Subcutaneous abdominal adipose tissue (tissue), 5 donors: Measurements from ENCODE around the gene ASB18.

Experiments used
- H3K27ac ChIP-seq: one replicate; pipeline ENCODE4 v1.7.0; 2013; ENCODE audit warnings: low read depth, mild to moderate bottlenecking, inconsistent platforms, low read length, moderate library complexity
- H3K27me3 ChIP-seq, 5 donors: one replicate each; pipeline ENCODE4 v1.7.0; 2013; ENCODE audit warnings: low read length in 5 of 5, inconsistent platforms in 1 of 5; ENCODE audit not compliant: control insufficient read depth in 5 of 5, insufficient read depth in 4 of 5
- H3K36me3 ChIP-seq, 5 donors: one replicate each; pipeline ENCODE4 v1.7.0; 2013; ENCODE audit warnings: low read length in 5 of 5; ENCODE audit not compliant: control insufficient read depth in 5 of 5, insufficient read depth in 5 of 5
- H3K4me1 ChIP-seq, 5 donors: one replicate each; pipeline ENCODE4 v1.7.0; 2013; ENCODE audit warnings: low read length in 5 of 5, mild to moderate bottlenecking in 3 of 5, moderate library complexity in 1 of 5; ENCODE audit not compliant: control insufficient read depth in 5 of 5, insufficient read depth in 5 of 5
- H3K4me3 ChIP-seq, 5 donors: one replicate each; pipeline ENCODE4 v1.7.0; 2013; ENCODE audit warnings: low read length in 5 of 5, low read depth in 1 of 5
- H3K9ac ChIP-seq, 5 donors: one replicate each; pipeline ENCODE4 v1.7.0; 2013; ENCODE audit warnings: low read length in 5 of 5, mild to moderate bottlenecking in 4 of 5, moderate library complexity in 3 of 5
- H3K9me3 ChIP-seq, 5 donors: one replicate each; pipeline ENCODE4 v1.7.0; 2013; ENCODE audit warnings: low read length in 5 of 5; ENCODE audit not compliant: control insufficient read depth in 5 of 5
- donor health status: healthy.
- donor health status: healthy.
- donor health status: healthy.
- donor health status: healthy.
- donor health status: healthy.

ASB18 gene

GRCh38 chr2:236160366-236161081 lies 103.7 kb downstream of the ASB18 start:
- H3K27ac ChIP-seq = no peak overlapping the region
- H3K9ac ChIP-seq = no peak overlapping the region
- H3K4me3 ChIP-seq = no peak overlapping the region
- H3K4me1 ChIP-seq = peaks cover 0 to 25% (median 20%) of the 10 kb centered on the region in 5 donors
- peaks cover 62 to 78% (median 73%) of the 10 kb centered on the region in 5 donors for H3K27me3 ChIP-seq
- no peaks in the 10 kb centered on the region for H3K36me3 ChIP-seq
- no peaks in the 10 kb centered on the region for H3K9me3 ChIP-seq

- H3K9me3 ChIP-seq = no peaks in the 10 kb centered on the region
- no peaks in the 10 kb centered on the region for H3K36me3 ChIP-seq
- H3K9ac ChIP-seq = no peak overlapping the region
- peaks cover 0 to 24% (median 18%) of the 10 kb centered on the region in 5 donors for H3K4me1 ChIP-seq
- H3K4me3 ChIP-seq = no peak overlapping the region
- H3K27ac ChIP-seq = no peak overlapping the region
- H3K27me3 ChIP-seq = peaks cover 55 to 71% (median 66%) of the 10 kb centered on the region in 5 donors
Measured at GRCh38 chr2:236159778-236160170, 104.4 kb downstream of the ASB18 start.

- Histone ChIP-seq H3K27me3 (peaks cover 49 to 65% (median 60%) of the 10 kb centered on the region in 5 donors), H3K36me3 (no peaks in the 10 kb centered on the region), H3K4me3 (no peak overlapping the region), H3K9ac (no peak overlapping the region), H3K9me3 (no peaks in the 10 kb centered on the region), H3K27ac (no peak overlapping the region), H3K4me1 (peaks cover 0 to 18% (median 12%) of the 10 kb centered on the region in 5 donors)
Measured at GRCh38 chr2:236158969-236159777, 105.0 kb downstream of the ASB18 start.

- no peak overlapping the region for H3K4me3 ChIP-seq
- H3K27ac ChIP-seq = no peak overlapping the region
- H3K27me3 ChIP-seq = peaks cover 40 to 53% (median 48%) of the 10 kb centered on the region in 5 donors
- no peaks in the 10 kb centered on the region for H3K36me3 ChIP-seq
- peaks cover 0 to 6% (median 1%) of the 10 kb centered on the region in 5 donors for H3K4me1 ChIP-seq
- H3K9me3 ChIP-seq = peaks cover 0 to 7% (median 5%) of the 10 kb centered on the region in 5 donors
- H3K9ac ChIP-seq = no peak overlapping the region
Measured at GRCh38 chr2:236157815-236158498, 106.2 kb downstream of the ASB18 start.

- Histone ChIP-seq H3K27ac (no peak overlapping the region), H3K9ac (no peak overlapping the region), H3K4me1 (peaks cover 0 to 5% (median 0%) of the 10 kb centered on the region in 5 donors), H3K4me3 (no peak overlapping the region), H3K9me3 (peaks cover 0 to 11% (median 9%) of the 10 kb centered on the region in 5 donors), H3K36me3 (no peaks in the 10 kb centered on the region), H3K27me3 (peaks cover 38 to 47% (median 43%) of the 10 kb centered on the region in 5 donors)
Measured at GRCh38 chr2:236157366-236157765, 106.8 kb downstream of the ASB18 start.

GRCh38 chr2:236156860-236157194 lies 107.4 kb downstream of the ASB18 start:
- Histone ChIP-seq H3K27me3 (peaks cover 32 to 41% (median 37%) of the 10 kb centered on the region in 5 donors), H3K9me3 (peaks cover 0 to 14% (median 11%) of the 10 kb centered on the region in 5 donors), H3K36me3 (no peaks in the 10 kb centered on the region), H3K4me1 (peaks cover 0 to 5% (median 0%) of the 10 kb centered on the region in 5 donors), H3K27ac (no peak overlapping the region), H3K9ac (no peak overlapping the region), H3K4me3 (no peak overlapping the region)

- H3K4me1 ChIP-seq = peaks cover 0 to 5% (median 0%) of the 10 kb centered on the region in 5 donors
- peaks cover 0 to 14% (median 11%) of the 10 kb centered on the region in 5 donors for H3K9me3 ChIP-seq
- no peak overlapping the region for H3K9ac ChIP-seq
- H3K27me3 ChIP-seq = peaks cover 27 to 36% (median 32%) of the 10 kb centered on the region in 5 donors
- no peak overlapping the region for H3K4me3 ChIP-seq
- no peak overlapping the region for H3K27ac ChIP-seq
- H3K36me3 ChIP-seq = no peaks in the 10 kb centered on the region
Measured at GRCh38 chr2:236156095-236156859, 107.9 kb downstream of the ASB18 start.

- Histone ChIP-seq H3K27me3 (peaks cover 18 to 27% (median 23%) of the 10 kb centered on the region in 5 donors), H3K4me1 (peaks cover 0 to 5% (median 0%) of the 10 kb centered on the region in 5 donors), H3K9ac (no peak overlapping the region), H3K9me3 (peaks cover 0 to 17% (median 16%) of the 10 kb centered on the region in 5 donors), H3K27ac (no peak overlapping the region), H3K4me3 (no peak overlapping the region), H3K36me3 (no peaks in the 10 kb centered on the region)
Measured at GRCh38 chr2:236155406-236155805, 108.8 kb downstream of the ASB18 start.

- no peak overlapping the region for H3K27ac ChIP-seq
- no peaks in the 10 kb centered on the region for H3K4me1 ChIP-seq
- no peak overlapping the region for H3K9ac ChIP-seq
- peaks cover 3 to 20% (median 9%) of the 10 kb centered on the region in 5 donors for H3K27me3 ChIP-seq
- H3K36me3 ChIP-seq = no peaks in the 10 kb centered on the region
- peaks cover 0 to 11% (median 8%) of the 10 kb centered on the region in 5 donors for H3K9me3 ChIP-seq
- no peak overlapping the region for H3K4me3 ChIP-seq
Measured at GRCh38 chr2:236146436-236146835, 117.8 kb downstream of the ASB18 start.
